Measurements from ENCODE around the gene PGAM2. TPM values are rescaled to one million over a fixed set of nuclear protein-coding genes. Genes with fewer than 3 reads are reported as not detected.
"Not testable (repeated sequence)": the region's sequence is repeated elsewhere in the genome, so short reads cannot be mapped to it uniquely, and the experiment has no call there.

PGAM2 gene
- total and polyA plus RNA-seq, 8 donors: 0.92 to 5.8 (median 3.7) TPM; not detected in 4

DNA sequence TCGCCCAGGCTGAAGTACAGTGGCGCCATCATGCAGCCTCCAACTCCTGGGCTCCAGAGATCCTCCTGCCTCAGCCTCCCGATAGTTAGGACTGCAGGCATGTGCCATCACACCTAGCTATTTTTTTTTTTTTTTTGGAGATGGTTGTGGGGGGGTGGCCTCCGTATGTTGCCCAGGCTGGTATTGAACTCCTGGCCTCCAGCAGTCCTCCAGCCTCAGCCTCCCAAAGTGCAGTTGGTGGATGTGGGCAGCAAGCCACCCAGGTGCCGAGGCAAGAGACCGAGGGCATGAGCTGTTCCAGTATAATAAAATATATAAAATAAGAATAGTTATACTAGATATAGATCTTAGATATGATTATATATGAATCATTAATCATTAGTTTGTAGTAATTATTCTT is 45.5 kb downstream of the PGAM2 start:
- H3K36me3 ChIP-seq; DNase-seq; intact Hi-C loops (cut with DNase I; ENCODE audit: low total_unique reads); H3K27me3 ChIP-seq; H3K9me3 ChIP-seq; H3K4me3 ChIP-seq: not testable (repeated sequence)
- peaks cover 13 to 31% (median 20%) of the 10 kb centered on the region in 4 donors for H3K4me1 ChIP-seq
- peak overlapping the region in 3 of 5 donors; percentile 75 to 86 (median 84) for H3K27ac ChIP-seq
- 61 to 84% (median 73%) methylated on average over 5 to 6 of the region's 6 CpGs for WGBS, 5 donors

DNA sequence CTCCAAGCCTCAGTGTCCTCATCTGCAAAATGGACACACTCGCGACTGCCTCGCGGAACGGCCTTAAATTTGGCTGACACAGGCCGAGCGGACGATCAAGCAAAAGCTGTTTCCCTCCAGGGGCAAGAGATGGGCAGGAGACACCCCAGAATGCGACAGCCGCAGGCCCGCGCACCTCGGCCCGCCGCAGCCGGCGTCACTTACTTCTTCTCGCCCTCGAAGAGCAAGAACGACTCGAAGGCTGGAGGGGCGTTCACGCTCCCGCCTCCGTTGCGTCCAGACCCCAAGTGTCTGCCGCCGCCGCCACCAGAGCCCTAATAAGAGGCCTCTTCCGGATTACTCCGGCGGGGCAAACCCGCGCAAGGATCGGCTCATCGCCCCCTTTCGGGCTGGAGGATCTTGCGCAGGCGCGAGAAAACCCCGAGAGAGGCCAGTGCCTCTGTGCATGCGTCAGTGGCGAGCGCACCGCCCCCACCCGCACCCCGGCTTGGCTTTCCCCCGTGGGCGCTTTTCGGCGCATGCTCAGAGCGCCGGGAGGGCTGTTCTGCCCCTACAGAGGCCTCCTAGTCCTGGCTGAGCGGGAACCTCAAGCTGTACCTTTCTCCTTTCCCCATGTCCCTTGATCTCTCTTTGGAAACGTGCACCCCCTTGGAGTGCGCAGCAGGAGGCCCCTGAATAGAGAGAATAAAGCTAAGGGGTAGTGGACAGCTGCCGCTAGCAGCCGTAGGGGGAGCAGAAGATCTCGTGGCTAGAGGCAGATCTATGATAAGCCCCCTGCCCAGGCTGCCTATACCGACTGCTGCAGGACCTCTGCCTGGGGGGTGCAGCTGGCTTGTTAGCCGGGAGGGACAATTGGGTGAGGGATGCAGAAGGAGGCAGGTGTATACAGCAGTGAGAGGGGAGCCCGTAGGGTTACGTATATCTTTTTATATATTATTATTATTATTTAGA is 46.2 kb downstream of the PGAM2 start:
- 0 to 7% (median 4%) methylated on average over 15 to 62 of the region's 63 CpGs for WGBS, 5 donors
- intact Hi-C loops (cut with DNase I; ENCODE audit: low total_unique reads); H3K27me3 ChIP-seq; H3K9me3 ChIP-seq: not testable (repeated sequence)
- Histone ChIP-seq H3K36me3 (peaks cover 0 to 17% (median 10%) of the 10 kb centered on the region in 4 donors), H3K4me3 (peak overlapping the region; percentile 63 to 89 (median 76)), H3K4me1 (peaks cover 13 to 31% (median 20%) of the 10 kb centered on the region in 4 donors), H3K27ac (peak overlapping the region; percentile 75 to 86 (median 78))
- TF ChIP-seq POLR2AphosphoS5 (IDR thresholded peaks at IDR 0.05) (peak; percentile 63 to 82 (median 75)), POLR2A (IDR thresholded peaks at IDR 0.05) (peak in 1 of 4 donors; percentile 35)
- TF ChIP-seq, protein P1, sequence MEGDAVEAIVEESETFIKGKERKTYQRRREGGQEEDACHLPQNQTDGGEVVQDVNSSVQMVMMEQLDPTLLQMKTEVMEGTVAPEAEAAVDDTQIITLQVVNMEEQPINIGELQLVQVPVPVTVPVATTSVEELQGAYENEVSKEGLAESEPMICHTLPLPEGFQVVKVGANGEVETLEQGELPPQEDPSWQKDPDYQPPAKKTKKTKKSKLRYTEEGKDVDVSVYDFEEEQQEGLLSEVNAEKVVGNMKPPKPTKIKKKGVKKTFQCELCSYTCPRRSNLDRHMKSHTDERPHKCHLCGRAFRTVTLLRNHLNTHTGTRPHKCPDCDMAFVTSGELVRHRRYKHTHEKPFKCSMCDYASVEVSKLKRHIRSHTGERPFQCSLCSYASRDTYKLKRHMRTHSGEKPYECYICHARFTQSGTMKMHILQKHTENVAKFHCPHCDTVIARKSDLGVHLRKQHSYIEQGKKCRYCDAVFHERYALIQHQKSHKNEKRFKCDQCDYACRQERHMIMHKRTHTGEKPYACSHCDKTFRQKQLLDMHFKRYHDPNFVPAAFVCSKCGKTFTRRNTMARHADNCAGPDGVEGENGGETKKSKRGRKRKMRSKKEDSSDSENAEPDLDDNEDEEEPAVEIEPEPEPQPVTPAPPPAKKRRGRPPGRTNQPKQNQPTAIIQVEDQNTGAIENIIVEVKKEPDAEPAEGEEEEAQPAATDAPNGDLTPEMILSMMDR (IDR thresholded peaks at IDR 0.05): peak in 4 of 7 experiments; percentile 31 to 76 (median 58)
- peak; percentile 99 for DNase-seq

DNA sequence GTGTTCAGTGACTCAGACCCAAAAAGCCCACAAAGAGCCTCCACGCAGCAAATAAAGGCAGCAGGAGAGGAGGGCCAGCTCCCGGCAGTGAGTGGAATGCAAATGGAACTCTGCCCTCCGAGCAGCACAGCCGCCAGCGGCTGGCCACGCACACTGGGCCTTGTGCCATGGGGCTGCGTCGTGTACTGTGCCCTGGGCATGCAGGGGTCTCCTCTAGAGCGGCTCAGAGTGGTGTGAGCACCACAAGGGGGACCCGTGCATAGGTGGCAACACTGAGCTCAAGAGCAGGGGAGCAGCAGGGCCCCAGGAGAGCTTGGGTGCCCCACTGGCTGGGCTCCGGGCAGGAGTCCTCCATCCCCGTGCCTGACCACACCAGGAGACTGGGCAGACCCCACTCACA is 50.3 kb downstream of the PGAM2 start:
- Histone ChIP-seq H3K36me3 (peaks cover 6 to 36% (median 29%) of the 10 kb centered on the region in 4 donors), H3K4me1 (peaks cover 13 to 26% (median 20%) of the 10 kb centered on the region in 4 donors)
- H3K9me3 ChIP-seq; H3K27me3 ChIP-seq; DNase-seq; intact Hi-C loops (cut with DNase I; ENCODE audit: low total_unique reads); H3K27ac ChIP-seq; H3K4me3 ChIP-seq: not testable (repeated sequence)
- WGBS, 5 donors: 70 to 94% (median 89%) methylated on average over 2 to 10 of the region's 12 CpGs; no CpG with 5 or more reads in 1 of the 5 donors

Other genes with a start within 250 kb of the PGAM2 start
- gene MRPS24, start 196.1 kb downstream of the PGAM2 start, total RNA-seq: 100 to 1,000 TPM in 2 of 5 donors, 10 to 100 TPM in 2, not detected in 1; 17.1 to 200 (median 126) TPM
- 100 to 1,000 TPM; 159 to 191 (median 167) TPM for gene MRPS24, start 196.1 kb downstream of the PGAM2 start, polyA plus RNA-seq
- 10 to 100 TPM; 20.1 to 47.3 (median 29.2) TPM for gene URGCP, start 159.0 kb downstream of the PGAM2 start, total RNA-seq
- gene URGCP, start 159.0 kb downstream of the PGAM2 start, polyA plus RNA-seq: 10 to 100 TPM; 10.8 to 14.9 (median 11.6) TPM
- 10 to 100 TPM in 1 of 5 donors, 1 to 10 TPM in 2, under 1 TPM in 1, not detected in 1; 0.58 to 51.8 (median 6.0) TPM for gene UBE2D4, start 139.1 kb downstream of the PGAM2 start, total RNA-seq
- 10 to 100 TPM; 10.9 to 12.5 (median 12.1) TPM for gene UBE2D4, start 139.1 kb downstream of the PGAM2 start, polyA plus RNA-seq
- gene SPDYE1, start 67.7 kb downstream of the PGAM2 start, total RNA-seq: not detected
- not detected for gene SPDYE1, start 67.7 kb downstream of the PGAM2 start, polyA plus RNA-seq
- 100 to 1,000 TPM in 2 of 5 donors, 10 to 100 TPM in 3; 27.4 to 154 (median 77.8) TPM for gene DBNL, start 20.9 kb downstream of the PGAM2 start, total RNA-seq
- gene DBNL, start 20.9 kb downstream of the PGAM2 start, polyA plus RNA-seq: 10 to 100 TPM; 75.9 to 98.7 (median 78.1) TPM
- gene POLM, start 17.0 kb upstream of the PGAM2 start, total RNA-seq: 10 to 100 TPM in 4 of 5 donors, 1 to 10 TPM in 1; 4.7 to 94.2 (median 17.8) TPM
- gene POLM, start 17.0 kb upstream of the PGAM2 start, polyA plus RNA-seq: 10 to 100 TPM; 10.2 to 18.6 (median 10.6) TPM
- 100 to 1,000 TPM in 1 of 5 donors, 10 to 100 TPM in 4; 37.3 to 179 (median 58.8) TPM for gene AEBP1, start 38.8 kb upstream of the PGAM2 start, total RNA-seq
- gene AEBP1, start 38.8 kb upstream of the PGAM2 start, polyA plus RNA-seq: 10 to 100 TPM; 14.6 to 36.7 (median 17.7) TPM
- gene POLD2, start 58.0 kb upstream of the PGAM2 start, total RNA-seq: 10 to 100 TPM; 19.8 to 91.2 (median 34.3) TPM
- gene POLD2, start 58.0 kb upstream of the PGAM2 start, polyA plus RNA-seq: 10 to 100 TPM; 77.2 to 85.4 (median 79.6) TPM
- not detected for gene MYL7, start 75.8 kb upstream of the PGAM2 start, total RNA-seq
- 1 to 10 TPM in 1 of 3 donors, not detected in 2; 2.2 TPM for gene MYL7, start 75.8 kb upstream of the PGAM2 start, polyA plus RNA-seq
- under 1 TPM in 1 of 5 donors, not detected in 4; 0.55 TPM for gene GCK, start 123.9 kb upstream of the PGAM2 start, total RNA-seq
- 1 to 10 TPM in 2 of 3 donors, under 1 TPM in 1; 0.80 to 1.9 (median 1.4) TPM for gene GCK, start 123.9 kb upstream of the PGAM2 start, polyA plus RNA-seq
- 10 to 100 TPM; 35.7 to 86.9 (median 52.0) TPM for gene YKT6, start 135.4 kb upstream of the PGAM2 start, total RNA-seq
- gene YKT6, start 135.4 kb upstream of the PGAM2 start, polyA plus RNA-seq: 10 to 100 TPM; 35.3 to 58.7 (median 52.4) TPM